Liver (tissue), 3 donors: ENCODE measurements around the gene ATP6V0E1.

ENCODE experiments used
- CTCF ChIP-seq: fragments of 150-350 bp; IDR thresholded peaks from 2 replicates; pipeline ENCODE4 v1.5.1; 2017; ENCODE audit warnings: improper control_type of control experiment, low read depth, low read length; ENCODE audit not compliant: missing input control
- EGR1 ChIP-seq, 2 donors: IDR thresholded peaks; 2 replicates each; pipeline ENCODE4 v1.6.1; 2016 to 2018; ENCODE audit warnings: antibody characterized with exemption in 2 of 2, low read depth in 2 of 2
- JUND ChIP-seq, 2 donors: IDR thresholded peaks; 2 replicates each; pipeline ENCODE4 v1.6.1; 2016; ENCODE audit warnings: antibody characterized with exemption in 2 of 2
- REST ChIP-seq: IDR thresholded peaks from 2 replicates; pipeline ENCODE4 v1.6.1; 2016; ENCODE audit warnings: antibody characterized with exemption, mild to moderate bottlenecking
- SP1 ChIP-seq: IDR thresholded peaks from 2 replicates; pipeline ENCODE4 v1.6.1; 2018; ENCODE audit warnings: antibody characterized with exemption, mild to moderate bottlenecking
- donor health status: healthy.
- donor health status: healthy.

- TF ChIP-seq JUND (IDR thresholded peaks at IDR 0.05) (no peak), CTCF (no peak), SP1 (no peak), REST (no peak), EGR1 (IDR thresholded peaks at IDR 0.05; ENCODE audit: low read depth in 2 of 2) (no peak)
Measured at GRCh38 chr5:173050791-173051190, 67.2 kb downstream of the ATP6V0E1 start.
